Measurements from ENCODE around the gene CARNS1.

CARNS1 gene

GRCh38 chr11:67452141-67452952 is 36.9 kb downstream of the CARNS1 start, which contains the start of gene GPR152:
GPR152 (minus strand) TSS chr11:67452729; CDS start chr11:67452724, 5 bp downstream.
- Histone ChIP-seq H3K4ac (ENCODE audit: low read length) (no peak within 1 kb of the TSS), H3K27ac (replicated peaks; ENCODE audit: low read length) (no peak within 1 kb of the TSS), H4K8ac (ENCODE audit: low read depth, low read length) (peak within 1 kb of the TSS; percentile 76), H2BK15ac (ENCODE audit: low read length) (peak within 1 kb of the TSS; percentile 72), H2BK12ac (ENCODE audit: low read length) (peak within 1 kb of the TSS; percentile 51), H3K4me2 (ENCODE audit: insufficient read depth, low read length, poor library complexity, severe bottlenecking) (no peak within 1 kb of the TSS), H4K91ac (ENCODE audit: low read depth, low read length, poor library complexity) (no peak within 1 kb of the TSS), H2BK120ac (ENCODE audit: low read depth, low read length) (no peak within 1 kb of the TSS), H3K14ac (ENCODE audit: low read length) (peak within 1 kb of the TSS; percentile 76), H2BK5ac (ENCODE audit: low read length) (peak within 1 kb of the TSS; percentile 76), H3K36me3 (replicated peaks in 1 of 2; ENCODE audit: control insufficient read depth in 2 of 2, insufficient read depth in 2 of 2, low read length in 2 of 2) (no peaks in the 10 kb centered on the region), H3K23ac (ENCODE audit: low read depth, low read length, poor library complexity) (peak within 1 kb of the TSS; percentile 66), H3K9ac (ENCODE audit: low read depth, low read length, poor library complexity) (peak within 1 kb of the TSS; percentile 54), H2AFZ (ENCODE audit: low read length) (peak within 1 kb of the TSS; percentile 69), H3K18ac (ENCODE audit: low read length) (peak within 1 kb of the TSS; percentile 66), H2AK5ac (ENCODE audit: low read depth, low read length) (peak within 1 kb of the TSS; percentile 86), H3K79me1 (ENCODE audit: low read depth, low read length) (no peaks in the 10 kb centered on the region), H3K9me3 (replicated peaks in 1 of 2; ENCODE audit: control insufficient read depth in 2 of 2, insufficient read depth in 1 of 2, low read depth in 1 of 2, low read length in 2 of 2) (no peaks in the 10 kb centered on the region), H3K4me3 (ENCODE audit: low read length in 2 of 2) (no peak within 1 kb of the TSS), H3K4me1 (ENCODE audit: control insufficient read depth in 2 of 2, insufficient read depth in 1 of 2, low read depth in 1 of 2, low read length in 2 of 2) (peaks cover 5 to 15% of the 10 kb centered on the region in 2 donors), H3K27me3 (ENCODE audit: control insufficient read depth in 3 of 3, insufficient read depth in 3 of 3, low read depth in 1 of 3, low read length in 3 of 3) (no peaks in the 10 kb centered on the region)
- no CpG with 5 or more reads among the region's 33 CpGs for WGBS, 2 donors (ENCODE audit: extremely low coverage in 2 of 2, insufficient read length in 2 of 2, insufficient replicate concordance in 1 of 2)
- DNase-seq (ENCODE audit: low spot score): no peak

GRCh38 chr11:67453816-67454732 is 38.6 kb downstream of the CARNS1 start:
- WGBS, 2 donors (ENCODE audit: extremely low coverage in 2 of 2, insufficient read length in 2 of 2, insufficient replicate concordance in 1 of 2): no CpG with 5 or more reads among the region's 21 CpGs
- H2BK12ac ChIP-seq (ENCODE audit: low read length): no peak overlapping the region
- H4K8ac ChIP-seq (ENCODE audit: low read depth, low read length): no peak overlapping the region

GRCh38 chr11:67455054-67455453 is 39.6 kb downstream of the CARNS1 start, which contains the start of gene CABP4:
CABP4 (plus strand) TSS chr11:67455354; CDS start chr11:67455424, 70 bp downstream.
- Histone ChIP-seq H2BK12ac (ENCODE audit: low read length) (peak within 1 kb of the TSS; percentile 30), H3K27me3 (ENCODE audit: control insufficient read depth in 3 of 3, insufficient read depth in 3 of 3, low read depth in 1 of 3, low read length in 3 of 3) (no peaks in the 10 kb centered on the region), H3K27ac (replicated peaks; ENCODE audit: low read length) (no peak within 1 kb of the TSS), H3K14ac (ENCODE audit: low read length) (no peak within 1 kb of the TSS), H4K91ac (ENCODE audit: low read depth, low read length, poor library complexity) (no peak within 1 kb of the TSS), H2BK120ac (ENCODE audit: low read depth, low read length) (no peak within 1 kb of the TSS), H2BK5ac (ENCODE audit: low read length) (peak within 1 kb of the TSS; percentile 21), H3K9ac (ENCODE audit: low read depth, low read length, poor library complexity) (no peak within 1 kb of the TSS), H3K4me2 (ENCODE audit: insufficient read depth, low read length, poor library complexity, severe bottlenecking) (no peak within 1 kb of the TSS), H3K23ac (ENCODE audit: low read depth, low read length, poor library complexity) (no peak within 1 kb of the TSS), H3K4ac (ENCODE audit: low read length) (no peak within 1 kb of the TSS), H2AK5ac (ENCODE audit: low read depth, low read length) (peak within 1 kb of the TSS; percentile 82), H3K36me3 (replicated peaks in 1 of 2; ENCODE audit: control insufficient read depth in 2 of 2, insufficient read depth in 2 of 2, low read length in 2 of 2) (no peaks in the 10 kb centered on the region), H2BK15ac (ENCODE audit: low read length) (peak within 1 kb of the TSS; percentile 56), H3K4me3 (ENCODE audit: low read length in 2 of 2) (no peak within 1 kb of the TSS), H4K8ac (ENCODE audit: low read depth, low read length) (no peak within 1 kb of the TSS), H3K18ac (ENCODE audit: low read length) (peak within 1 kb of the TSS; percentile 57), H2AFZ (ENCODE audit: low read length) (peak within 1 kb of the TSS; percentile 45), H3K4me1 (ENCODE audit: control insufficient read depth in 2 of 2, insufficient read depth in 1 of 2, low read depth in 1 of 2, low read length in 2 of 2) (peaks cover 5 to 13% of the 10 kb centered on the region in 2 donors), H3K9me3 (replicated peaks in 1 of 2; ENCODE audit: control insufficient read depth in 2 of 2, insufficient read depth in 1 of 2, low read depth in 1 of 2, low read length in 2 of 2) (no peaks in the 10 kb centered on the region), H3K79me1 (ENCODE audit: low read depth, low read length) (peaks cover 2% of the 10 kb centered on the region)
- no CpG with 5 or more reads among the region's 3 CpGs for WGBS, 2 donors (ENCODE audit: extremely low coverage in 2 of 2, insufficient read length in 2 of 2, insufficient replicate concordance in 1 of 2)
- no peak for DNase-seq (ENCODE audit: low spot score)

More at GRCh38 chr11:67453816-67454732, 38.6 kb downstream of the CARNS1 start:
- no peak overlapping the region for H3K4me2 ChIP-seq (ENCODE audit: insufficient read depth, low read length, poor library complexity, severe bottlenecking)
- H3K14ac ChIP-seq (ENCODE audit: low read length): no peak overlapping the region
- H3K4me3 ChIP-seq (ENCODE audit: low read length in 2 of 2): no peak overlapping the region
- H3K4me1 ChIP-seq (ENCODE audit: control insufficient read depth in 2 of 2, insufficient read depth in 1 of 2, low read depth in 1 of 2, low read length in 2 of 2): peaks cover 5 to 15% of the 10 kb centered on the region in 2 donors
- no peaks in the 10 kb centered on the region for H3K36me3 ChIP-seq (replicated peaks in 1 of 2; ENCODE audit: control insufficient read depth in 2 of 2, insufficient read depth in 2 of 2, low read length in 2 of 2)
- peak overlapping the region; percentile 82 for H2AK5ac ChIP-seq (ENCODE audit: low read depth, low read length)
- H3K9ac ChIP-seq (ENCODE audit: low read depth, low read length, poor library complexity): no peak overlapping the region
- peak overlapping the region; percentile 15 for H2BK15ac ChIP-seq (ENCODE audit: low read length)
- H3K27me3 ChIP-seq (ENCODE audit: control insufficient read depth in 3 of 3, insufficient read depth in 3 of 3, low read depth in 1 of 3, low read length in 3 of 3): no peaks in the 10 kb centered on the region
- H3K23ac ChIP-seq (ENCODE audit: low read depth, low read length, poor library complexity): no peak overlapping the region
- H3K79me1 ChIP-seq (ENCODE audit: low read depth, low read length): peaks cover 2% of the 10 kb centered on the region
- no peaks in the 10 kb centered on the region for H3K9me3 ChIP-seq (replicated peaks in 1 of 2; ENCODE audit: control insufficient read depth in 2 of 2, insufficient read depth in 1 of 2, low read depth in 1 of 2, low read length in 2 of 2)
- no peak overlapping the region for H3K27ac ChIP-seq (replicated peaks; ENCODE audit: low read length)
- DNase-seq (ENCODE audit: low spot score): no peak
- H3K4ac ChIP-seq (ENCODE audit: low read length): no peak overlapping the region
- no peak overlapping the region for H2AFZ ChIP-seq (ENCODE audit: low read length)
- peak overlapping the region; percentile 21 for H2BK5ac ChIP-seq (ENCODE audit: low read length)
- H4K91ac ChIP-seq (ENCODE audit: low read depth, low read length, poor library complexity): no peak overlapping the region
- H3K18ac ChIP-seq (ENCODE audit: low read length): no peak overlapping the region
- no peak overlapping the region for H2BK120ac ChIP-seq (ENCODE audit: low read depth, low read length)

Measured in neuronal stem cell (in vitro differentiated cells).